HepG2 (cell line): ENCODE measurements around the gene DAB2. TPM values are rescaled to one million over a fixed set of nuclear protein-coding genes. Genes with fewer than 3 reads are reported as not detected.

Experiments used
- ATAC-seq: fragments of 200-7000 bp; cut with Tn5 transposase; 3 replicates; pipeline ENCODE4 v1.9.1; 2020; ENCODE audit warnings: mild to moderate bottlenecking, moderate library complexity
- BruUV-seq: library from RNA; stranded (reverse); fragments of 400-500 nt; replicated peaks from 2 replicates; lab custom pipeline; 2021; lab: Mats Ljungman, UMichigan
- CTCF ChIA-PET: fragments of 300-600 bp; formaldehyde crosslinking; extraction: SDS; loops from one replicate; lab custom pipeline; 2021; ENCODE audit warnings: low total read pairs, inconsistent platforms, low intra/inter-chr PET ratio; lab: Yijun Ruan, JAX
- POLR2A ChIA-PET: fragments of 350-600 bp; sonication (Branson Sonifier 250); formaldehyde crosslinking; loops from one replicate; lab custom pipeline; 2020; ENCODE audit warnings: antibody characterized with exemption, inconsistent platforms; lab: Yijun Ruan, JAX
- DNase-seq: peaks from one replicate; pipeline ENCODE4 v3.0.0-alpha.2; 2015; ENCODE audit warnings: low spot score
- FAIRE-seq: peaks from 3 replicates; lab custom pipeline; 2011; peaks lifted over from hg19 to GRCh38; lab: Jason Lieb, UNC
- H2AFZ ChIP-seq: one replicate; pipeline ENCODE4 v1.6.1; 2011; ENCODE audit warnings: low read length, inconsistent platforms
- H3K27ac ChIP-seq: fragments of 300-600 bp; 3 replicates; pipeline ENCODE4 v1.8.0; 2011; ENCODE audit warnings: mixed run types, mild to moderate bottlenecking, mixed read lengths, low read length, inconsistent platforms; ENCODE audit not compliant: insufficient read depth; ENCODE audit errors: extremely low read length
- H3K27me3 ChIP-seq, 2 experiments: fragments of 200-600 bp in 1 of 2; 2 replicates in 1 of 2; 3 replicates in 1 of 2; pipeline versions ENCODE4 v1.6.0 to v1.8.0; 2011; ENCODE audit warnings: low read length in 2 of 2, mild to moderate bottlenecking in 2 of 2, moderate library complexity in 2 of 2, inconsistent platforms in 1 of 2; ENCODE audit not compliant: insufficient read depth in 2 of 2, control insufficient read depth in 1 of 2
- H3K36me3 ChIP-seq, 2 experiments: fragments of 200-600 bp in 1 of 2; replicated peaks in 1 of 2; 2 replicates in 1 of 2; 3 replicates in 1 of 2; pipeline versions ENCODE4 v1.5.1 to v1.8.0; 2011; ENCODE audit warnings: low read length in 2 of 2, inconsistent platforms in 1 of 2; ENCODE audit not compliant: insufficient read depth in 2 of 2, control insufficient read depth in 1 of 2
- H3K4me1 ChIP-seq: 2 replicates; pipeline ENCODE4 v1.5.1; 2012; ENCODE audit warnings: low read length, inconsistent platforms; ENCODE audit not compliant: insufficient read depth
- H3K4me2 ChIP-seq: 2 replicates; pipeline ENCODE4 v1.6.0; 2011; ENCODE audit warnings: low read depth, low read length, inconsistent platforms
- H3K4me3 ChIP-seq, 3 experiments: fragments of 200-600 bp in 1 of 3; sonication (generic), shearing (Covaris generic) in 1 of 3; replicated peaks in 1 of 3; 2 replicates each; pipeline ENCODE4 v1.5.1; 2011 to 2016; ENCODE audit warnings: low read length in 3 of 3, inconsistent platforms in 2 of 3, low read depth in 2 of 3, mild to moderate bottlenecking in 2 of 3, control low read depth in 1 of 3, mixed read lengths in 1 of 3; ENCODE audit not compliant: insufficient read depth in 1 of 3
- H3K79me2 ChIP-seq: one replicate; pipeline ENCODE4 v1.6.1; 2011; ENCODE audit warnings: low read length, inconsistent platforms; ENCODE audit not compliant: insufficient read depth
- H3K9ac ChIP-seq: 2 replicates; pipeline ENCODE4 v1.6.0; 2011; ENCODE audit warnings: mild to moderate bottlenecking, low read depth, low read length, inconsistent platforms; ENCODE audit not compliant: insufficient read depth
- H3K9me3 ChIP-seq: 2 replicates; pipeline ENCODE4 v1.5.1; 2012; ENCODE audit warnings: mild to moderate bottlenecking, low read length
- H4K20me1 ChIP-seq: 2 replicates; pipeline ENCODE4 v1.6.0; 2011; ENCODE audit warnings: inconsistent platforms, mild to moderate bottlenecking, low read length, moderate library complexity; ENCODE audit not compliant: insufficient read depth
- CEBPG ChIP-seq: IDR thresholded peaks from 2 replicates; pipeline ENCODE4 v1.6.1; 2016
- FOXP1 ChIP-seq, 2 experiments: fragments of 450-650 bp in 1 of 2; IDR thresholded peaks; 2 replicates each; pipeline ENCODE4 v1.6.1; 2017 to 2018; ENCODE audit warnings: antibody characterized with exemption in 1 of 2
- GATAD1 ChIP-seq: IDR thresholded peaks from 2 replicates; pipeline ENCODE4 v1.6.1; 2016; ENCODE audit warnings: missing genetic modification reagents, missing compliant biosample characterization
- HNRNPH1 ChIP-seq: fragments of 200-400 bp; formaldehyde crosslinking; optimal IDR thresholded peaks from 2 replicates; pipeline ENCODE3; 2017; ENCODE audit warnings: mild to moderate bottlenecking, low read depth, low read length
- MBNL3 ChIP-seq: fragments of 250-450 bp; sonication (Bioruptor Pico); conservative IDR thresholded peaks from 2 replicates; pipeline ENCODE4 v1.8.0; 2022; ENCODE audit warnings: mild to moderate bottlenecking, inconsistent platforms
- NCOA2 ChIP-seq: sonication (generic); formaldehyde crosslinking; IDR thresholded peaks from 2 replicates; pipeline ENCODE4 v1.8.0; 2022; ENCODE audit warnings: inconsistent platforms
- TBX2 ChIP-seq: sonication (generic); formaldehyde crosslinking; IDR thresholded peaks from 2 replicates; pipeline ENCODE4 v1.5.0; 2020; ENCODE audit warnings: missing genetic modification reagents, mild to moderate bottlenecking, borderline replicate concordance
- ZBTB20 ChIP-seq: sonication (generic); formaldehyde crosslinking; IDR thresholded peaks from 2 replicates; pipeline ENCODE4 v1.8.1; 2023; ENCODE audit warnings: missing genetic modification reagents, low read depth, mild to moderate bottlenecking, borderline replicate concordance
- ZBTB3 ChIP-seq: sonication (generic); formaldehyde crosslinking; IDR thresholded peaks from 2 replicates; pipeline ENCODE4 v1.4.0; 2020; ENCODE audit warnings: low read depth, mild to moderate bottlenecking, moderate library complexity, missing genetic modification reagents, borderline replicate concordance
- ZNF224 ChIP-seq: sonication (generic); formaldehyde crosslinking; IDR thresholded peaks from 2 replicates; pipeline ENCODE4 v1.5.0; 2020; ENCODE audit warnings: mild to moderate bottlenecking, missing genetic modification reagents
- ZNF263 ChIP-seq: sonication (generic); formaldehyde crosslinking; IDR thresholded peaks from 2 replicates; pipeline ENCODE4 v1.4.0; 2020; ENCODE audit warnings: missing genetic modification reagents
- ZNF383 ChIP-seq: sonication (generic); formaldehyde crosslinking; IDR thresholded peaks from 2 replicates; pipeline ENCODE4 v1.4.0; 2020; ENCODE audit warnings: missing genetic modification reagents, mild to moderate bottlenecking, borderline replicate concordance
- ZNF790 ChIP-seq: sonication (generic); formaldehyde crosslinking; IDR thresholded peaks from 2 replicates; pipeline ENCODE4 v1.8.0; 2022; ENCODE audit warnings: missing genetic modification reagents, mild to moderate bottlenecking, borderline replicate concordance
- WGBS: methylation state at CpG from one replicate; pipeline ENCODE4 v1.1.6; 2017; ENCODE audit warnings: low lambda C conversion rate; 5-methylcytosine and 5-hydroxymethylcytosine counted together
- in situ Hi-C: cut with HindIII; loops from 2 replicates; pipeline ENCODE4 v1.10.0; 2017; ENCODE audit warnings: low pct_unique_long_range_greater_than_20kb; ENCODE audit not compliant: extremely low pct_ligation_motif_present
- intact Hi-C: fragments of 100-400 bp; cut with micrococcal nuclease; formaldehyde crosslinking; loops from one replicate; pipeline ENCODE4 v1.10.0; 2022; ENCODE audit not compliant: unreplicated experiment
- polyA plus RNA-seq, 8 experiments: library from polyadenylated mRNA; depleted of rRNA in 3 of 8; stranded (reverse) in 7 of 8; unstranded in 1 of 8; fragments of >200 nt; fragmentation: Illumina TruSeq in 4 of 8; extraction: Trizol in 4 of 8; gene quantifications; 2 replicates each; pipeline versions ENCODE4 v1.2.1 to v1.2.3, GENCODE V29; 2011 to 2016; ENCODE audit warnings: low read depth in 4 of 8, missing spikeins in 1 of 8, mixed read lengths in 1 of 8; ENCODE audit not compliant: insufficient read depth in 1 of 8
- total RNA-seq, 5 experiments: library from RNA; depleted of rRNA; stranded (reverse); fragments of >200 nt; fragmentation: Illumina TruSeq; extraction: Trizol; gene quantifications; 2 replicates each; pipeline ENCODE4 v1.2.3, GENCODE V29; 2016; ENCODE audit warnings: low read depth in 1 of 5
- TF ChIP-seq, protein P1 (sequence below): sonication (generic); formaldehyde crosslinking; IDR thresholded peaks from 2 replicates; pipeline ENCODE4 v1.9.0; 2021; ENCODE audit warnings: missing genetic modification reagents, borderline replicate concordance

DAB2 gene
- total and polyA plus RNA-seq, 2 of the 13 experiments (the other 11 are each of a cell fraction or from before 2014, with no cell fraction given), result 6.4 to 6.5 TPM

- TF ChIP-seq FOXP1 (IDR thresholded peaks at IDR 0.05), result no peak
- TF ChIP-seq FOXP1 (CRISPR knock-in tag; IDR thresholded peaks at IDR 0.05), result peak; percentile 79; the same call in 1 of the 2 replicates
- peak; percentile 52 for TF ChIP-seq CEBPG (CRISPR knock-in tag)
- TF ChIP-seq TBX2 (CRISPR knock-in tag), result peak; percentile 99
- no peak for TF ChIP-seq ZNF383 (CRISPR knock-in tag)
- TF ChIP-seq HNRNPH1, result no peak
- TF ChIP-seq ZNF790 (CRISPR knock-in tag), result no peak
- TF ChIP-seq GATAD1 (CRISPR knock-in tag), result 0 out of 2 replicates have a peak, but pooled peaks have one; percentile 32
- no peak for TF ChIP-seq ZNF263 (CRISPR knock-in tag)
- TF ChIP-seq, all 625 proteins: peak for 127
Measured at GRCh38 chr5:39437467-39437866, 12.7 kb upstream of the DAB2 start (continued).

- CTCF ChIA-PET, result no interaction called here
- no TSS peak for BruUV-seq
Measured at GRCh38 chr5:39433848-39434247, 9.1 kb upstream of the DAB2 start.

More at GRCh38 chr5:39433848-39434247, 9.1 kb upstream of the DAB2 start:
- no peaks in the 10 kb centered on the region for H3K9me3 ChIP-seq
- no peak for TF ChIP-seq CEBPG (CRISPR knock-in tag)
- TF ChIP-seq ZBTB3 (CRISPR knock-in tag), result no peak
- TF ChIP-seq MBNL3 (CRISPR knock-in tag), result no peak
- TF ChIP-seq, protein P1, sequence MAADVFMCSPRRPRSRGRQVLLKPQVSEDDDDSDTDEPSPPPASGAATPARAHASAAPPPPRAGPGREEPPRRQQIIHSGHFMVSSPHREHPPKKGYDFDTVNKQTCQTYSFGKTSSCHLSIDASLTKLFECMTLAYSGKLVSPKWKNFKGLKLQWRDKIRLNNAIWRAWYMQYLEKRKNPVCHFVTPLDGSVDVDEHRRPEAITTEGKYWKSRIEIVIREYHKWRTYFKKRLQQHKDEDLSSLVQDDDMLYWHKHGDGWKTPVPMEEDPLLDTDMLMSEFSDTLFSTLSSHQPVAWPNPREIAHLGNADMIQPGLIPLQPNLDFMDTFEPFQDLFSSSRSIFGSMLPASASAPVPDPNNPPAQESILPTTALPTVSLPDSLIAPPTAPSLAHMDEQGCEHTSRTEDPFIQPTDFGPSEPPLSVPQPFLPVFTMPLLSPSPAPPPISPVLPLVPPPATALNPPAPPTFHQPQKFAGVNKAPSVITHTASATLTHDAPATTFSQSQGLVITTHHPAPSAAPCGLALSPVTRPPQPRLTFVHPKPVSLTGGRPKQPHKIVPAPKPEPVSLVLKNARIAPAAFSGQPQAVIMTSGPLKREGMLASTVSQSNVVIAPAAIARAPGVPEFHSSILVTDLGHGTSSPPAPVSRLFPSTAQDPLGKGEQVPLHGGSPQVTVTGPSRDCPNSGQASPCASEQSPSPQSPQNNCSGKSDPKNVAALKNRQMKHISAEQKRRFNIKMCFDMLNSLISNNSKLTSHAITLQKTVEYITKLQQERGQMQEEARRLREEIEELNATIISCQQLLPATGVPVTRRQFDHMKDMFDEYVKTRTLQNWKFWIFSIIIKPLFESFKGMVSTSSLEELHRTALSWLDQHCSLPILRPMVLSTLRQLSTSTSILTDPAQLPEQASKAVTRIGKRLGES (CRISPR knock-in tag), result no peak
- TF ChIP-seq NCOA2 (CRISPR knock-in tag), result no peak
- no peak for TF ChIP-seq ZNF224 (CRISPR knock-in tag)
- no peak for TF ChIP-seq ZBTB20 (CRISPR knock-in tag)
- H3K4me3 ChIP-seq, result no peak overlapping the region
- H3K4me2 ChIP-seq, result no peak overlapping the region
- no peak overlapping the region for H3K9ac ChIP-seq
- FAIRE-seq (no peak), ATAC-seq (no peak), DNase-seq (no peak)
- peaks cover 1 to 16% of the 10 kb centered on the region in 2 experiments; a peak in 4 of 5 replicates for H3K27me3 ChIP-seq
- in situ Hi-C loops (no loop called here), intact Hi-C loops (no loop called here)
- 35% methylated on average over 4 of the region's 4 CpGs for WGBS
- POLR2A ChIA-PET, result no interaction called here
- peaks cover 18% of the 10 kb centered on the region for H3K4me1 ChIP-seq
- no peaks in the 10 kb centered on the region for H3K79me2 ChIP-seq
- no peaks in the 10 kb centered on the region for H3K36me3 ChIP-seq
- no peaks in the 10 kb centered on the region for H4K20me1 ChIP-seq
- H3K27ac ChIP-seq, result no peak overlapping the region
- no peak overlapping the region for H2AFZ ChIP-seq
